ENCODE results near the gene FGF12. TPM values are rescaled to one million over a fixed set of nuclear protein-coding genes. Genes with fewer than 3 reads are reported as not detected.

FGF12 gene
- polyA plus RNA-seq, 3 donors: 5.1 to 6.0 (median 5.3) TPM

GRCh38 chr3:192351441-192351840 is 375.9 kb downstream of the FGF12 start:
- no peak for DNase-seq

GRCh38 chr3:192340031-192340430 is 387.3 kb downstream of the FGF12 start:
- no peak for DNase-seq

- DNase-seq: no peak
These were observed 388.1 kb downstream of the FGF12 start for GRCh38 chr3:192339214-192339613.

GRCh38 chr3:192336286-192336685 is 391.1 kb downstream of the FGF12 start:
- DNase-seq: no peak

GRCh38 chr3:192332386-192333291 is 394.7 kb downstream of the FGF12 start:
- DNase-seq: no peak

GRCh38 chr3:192331749-192332385 is 395.5 kb downstream of the FGF12 start:
- DNase-seq: no peak

GRCh38 chr3:192326656-192327055 is 400.7 kb downstream of the FGF12 start:
- DNase-seq: no peak

- DNase-seq: no peak
These were observed 409.8 kb downstream of the FGF12 start for GRCh38 chr3:192317564-192317963.

- DNase-seq: no peak
These were observed 413.7 kb downstream of the FGF12 start for GRCh38 chr3:192313605-192314004.

- no peak for DNase-seq
These were observed 419.7 kb downstream of the FGF12 start for GRCh38 chr3:192307631-192308030.

- no peak for DNase-seq
These were observed 424.1 kb downstream of the FGF12 start for GRCh38 chr3:192303235-192303634.

GRCh38 chr3:192302721-192303120 is 424.6 kb downstream of the FGF12 start:
- no peak for DNase-seq

GRCh38 chr3:192299921-192300320 is 427.4 kb downstream of the FGF12 start:
- DNase-seq: no peak

GRCh38 chr3:192296845-192297244 is 430.5 kb downstream of the FGF12 start:
- no peak for DNase-seq

GRCh38 chr3:192284443-192285072 is 442.8 kb downstream of the FGF12 start:
- no peak for DNase-seq

- no peak for DNase-seq
These were observed 446.0 kb downstream of the FGF12 start for GRCh38 chr3:192281207-192281880.

GRCh38 chr3:192279664-192280063 is 447.7 kb downstream of the FGF12 start:
- DNase-seq: no peak

- DNase-seq: no peak
These were observed 449.9 kb downstream of the FGF12 start for GRCh38 chr3:192277477-192277876.

- no peak for DNase-seq
These were observed 451.5 kb downstream of the FGF12 start for GRCh38 chr3:192275741-192276355.

GRCh38 chr3:192273697-192274010 is 453.7 kb downstream of the FGF12 start:
- DNase-seq: no peak

GRCh38 chr3:192273001-192273696 is 454.2 kb downstream of the FGF12 start:
- no peak for DNase-seq

Data from renal pelvis (tissue), 4 donors.